Muscle layer of duodenum (tissue), 2 donors: ENCODE data around the gene TTLL13.

ENCODE experiments used
- H3K27ac ChIP-seq: one replicate; pipeline ENCODE4 v1.7.0; 2013; ENCODE audit warnings: mild to moderate bottlenecking, low read length
- H3K27me3 ChIP-seq: one replicate; pipeline ENCODE4 v1.7.0; 2013; ENCODE audit warnings: low read depth, mild to moderate bottlenecking, control low read depth, low read length
- H3K36me3 ChIP-seq, 2 donors: one replicate each; pipeline ENCODE4 v1.7.0; 2013; ENCODE audit warnings: low read length in 2 of 2, control low read depth in 1 of 2, mild to moderate bottlenecking in 1 of 2; ENCODE audit not compliant: insufficient read depth in 2 of 2, control insufficient read depth in 1 of 2
- H3K4me1 ChIP-seq, 2 donors: one replicate each; pipeline ENCODE4 v1.7.0; 2013; ENCODE audit warnings: low read length in 2 of 2, mild to moderate bottlenecking in 2 of 2, control low read depth in 1 of 2, moderate library complexity in 1 of 2; ENCODE audit not compliant: insufficient read depth in 2 of 2, control insufficient read depth in 1 of 2
- H3K4me3 ChIP-seq, 2 donors: one replicate each; pipeline ENCODE4 v1.7.0; 2013; ENCODE audit warnings: low read length in 2 of 2, low read depth in 1 of 2, mild to moderate bottlenecking in 1 of 2
- H3K9me3 ChIP-seq, 2 donors: one replicate each; pipeline ENCODE4 v1.7.0; 2013; ENCODE audit warnings: low read length in 2 of 2, control low read depth in 1 of 2, mild to moderate bottlenecking in 1 of 2; ENCODE audit not compliant: control insufficient read depth in 1 of 2
- donor health status: healthy.

The TTLL13 gene, protein sequence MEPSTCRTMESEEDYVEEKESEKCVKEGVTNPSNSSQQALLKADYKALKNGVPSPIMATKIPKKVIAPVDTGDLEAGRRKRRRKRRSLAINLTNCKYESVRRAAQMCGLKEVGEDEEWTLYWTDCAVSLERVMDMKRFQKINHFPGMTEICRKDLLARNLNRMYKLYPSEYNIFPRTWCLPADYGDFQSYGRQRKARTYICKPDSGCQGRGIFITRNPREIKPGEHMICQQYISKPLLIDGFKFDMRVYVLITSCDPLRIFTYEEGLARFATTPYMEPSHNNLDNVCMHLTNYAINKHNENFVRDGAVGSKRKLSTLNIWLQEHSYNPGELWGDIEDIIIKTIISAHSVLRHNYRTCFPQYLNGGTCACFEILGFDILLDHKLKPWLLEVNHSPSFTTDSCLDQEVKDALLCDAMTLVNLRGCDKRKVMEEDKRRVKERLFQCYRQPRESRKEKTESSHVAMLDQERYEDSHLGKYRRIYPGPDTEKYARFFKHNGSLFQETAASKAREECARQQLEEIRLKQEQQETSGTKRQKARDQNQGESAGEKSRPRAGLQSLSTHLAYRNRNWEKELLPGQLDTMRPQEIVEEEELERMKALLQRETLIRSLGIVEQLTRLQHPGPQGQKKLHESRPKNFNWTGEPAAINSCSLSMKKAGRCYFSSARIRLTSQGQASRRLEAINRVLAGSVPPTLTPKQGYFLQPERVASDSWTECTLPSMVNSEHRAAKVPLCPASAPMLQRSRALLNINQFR

GRCh38 chr15:90249203-90249863 lies at the start of gene TTLL13:
TSS of gene TTLL13 (plus strand) at chr15:90249556. CDS start at chr15:90250631, 1,075 bp downstream.
- Histone ChIP-seq H3K27me3 (no peaks in the 10 kb centered on the region), H3K27ac (no peak within 1 kb of the TSS), H3K36me3 (no peaks in the 10 kb centered on the region), H3K4me3 (peak within 1 kb of the TSS; percentile 52 to 81), H3K9me3 (no peaks in the 10 kb centered on the region), H3K4me1 (no peaks in the 10 kb centered on the region)

DNA sequence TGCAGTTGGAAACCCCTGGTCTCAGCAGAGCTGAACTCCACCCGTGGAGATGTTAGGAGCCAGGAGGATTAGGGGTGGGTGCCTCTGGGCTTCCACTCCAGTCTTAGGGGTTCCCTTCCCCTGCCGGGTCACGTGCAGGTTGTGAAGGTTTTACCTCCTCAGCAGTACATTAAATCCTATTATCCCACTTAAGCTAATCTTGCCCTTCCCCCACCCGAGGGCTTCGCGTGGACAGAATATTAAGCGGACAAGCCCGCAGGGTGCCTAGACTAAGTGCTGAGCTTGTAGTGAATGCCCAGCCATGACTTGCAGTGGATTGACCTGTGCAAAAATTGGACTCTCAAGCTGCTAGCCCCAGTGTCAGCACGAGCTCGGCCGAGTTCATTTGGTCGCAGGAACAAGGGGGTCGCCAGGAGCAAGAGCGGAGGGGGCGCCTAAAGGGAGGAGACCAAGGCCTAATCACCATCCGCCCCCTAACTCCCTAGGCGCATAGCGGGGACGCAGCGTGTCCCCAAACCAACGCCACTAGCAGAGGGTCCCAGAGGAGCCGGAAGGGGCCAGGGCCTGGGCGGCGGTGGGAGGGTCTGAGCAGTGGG lies 48.7 kb upstream of the TTLL13 start:
- no peaks in the 10 kb centered on the region for H3K27me3 ChIP-seq
- H3K9me3 ChIP-seq = no peaks in the 10 kb centered on the region
- peaks cover 0 to 7% of the 10 kb centered on the region in 2 donors for H3K36me3 ChIP-seq
- H3K27ac ChIP-seq = peak overlapping the region; percentile 16
- H3K4me1 ChIP-seq = peaks cover 13 to 38% of the 10 kb centered on the region in 2 donors
- peak overlapping the region; percentile 74 to 94 for H3K4me3 ChIP-seq

DNA sequence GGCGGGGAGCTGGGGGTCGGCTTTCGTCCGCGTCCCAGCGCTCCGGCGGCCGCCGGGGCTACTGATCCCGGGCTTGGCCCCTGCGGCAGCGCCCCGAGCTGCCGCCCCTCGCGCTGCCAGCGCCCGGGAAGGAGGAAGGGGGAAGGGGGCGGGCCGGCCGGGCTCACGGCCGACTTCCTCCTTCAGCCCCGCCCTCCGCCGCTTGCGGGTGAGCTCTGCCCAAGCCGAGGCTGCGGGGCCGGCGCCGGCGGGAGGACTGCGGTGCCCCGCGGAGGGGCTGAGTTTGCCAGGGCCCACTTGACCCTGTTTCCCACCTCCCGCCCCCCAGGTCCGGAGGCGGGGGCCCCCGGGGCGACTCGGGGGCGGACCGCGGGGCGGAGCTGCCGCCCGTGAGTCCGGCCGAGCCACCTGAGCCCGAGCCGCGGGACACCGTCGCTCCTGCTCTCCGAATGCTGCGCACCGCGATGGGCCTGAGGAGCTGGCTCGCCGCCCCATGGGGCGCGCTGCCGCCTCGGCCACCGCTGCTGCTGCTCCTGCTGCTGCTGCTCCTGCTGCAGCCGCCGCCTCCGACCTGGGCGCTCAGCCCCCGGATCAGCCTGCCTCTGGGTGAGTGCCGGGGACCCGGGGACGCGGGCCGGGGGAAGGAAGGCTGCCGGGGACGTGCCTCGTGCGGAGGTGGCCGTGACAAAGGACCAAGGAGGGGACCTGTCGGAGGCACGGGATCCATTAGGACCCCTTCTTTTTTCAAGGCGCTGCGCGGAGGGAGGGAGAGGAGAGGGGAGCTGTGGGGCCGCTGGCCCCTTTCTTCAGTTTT lies 48.0 kb upstream of the TTLL13 start, which contains the start of gene SEMA4B:
Gene SEMA4B (plus strand): TSS at position 201 of the 814 bp plus-strand sequence. CDS start 249 bp downstream, at position 450.
- peaks cover 13 to 45% of the 10 kb centered on the region in 2 donors for H3K4me1 ChIP-seq
- peak within 1 kb of the TSS; percentile 16 for H3K27ac ChIP-seq

GRCh38 chr15:90201944-90202375 lies 47.4 kb upstream of the TTLL13 start:
- H3K4me1 ChIP-seq = peaks cover 13 to 48% of the 10 kb centered on the region in 2 donors
- peaks cover 0 to 18% of the 10 kb centered on the region in 2 donors for H3K36me3 ChIP-seq
- peak overlapping the region; percentile 74 to 94 for H3K4me3 ChIP-seq
- peak overlapping the region; percentile 8 for H3K27ac ChIP-seq
- H3K9me3 ChIP-seq = no peaks in the 10 kb centered on the region
- H3K27me3 ChIP-seq = no peaks in the 10 kb centered on the region

More for the DNA sequence above, 48.0 kb upstream of the TTLL13 start, which contains the start of gene SEMA4B:
- Histone ChIP-seq H3K4me3 (peak within 1 kb of the TSS; percentile 74 to 94), H3K9me3 (no peaks in the 10 kb centered on the region), H3K36me3 (peaks cover 0 to 14% of the 10 kb centered on the region in 2 donors), H3K27me3 (no peaks in the 10 kb centered on the region)

GRCh38 chr15:90202929-90203328 lies 46.4 kb upstream of the TTLL13 start:
- no peaks in the 10 kb centered on the region for H3K27me3 ChIP-seq
- H3K27ac ChIP-seq = peak overlapping the region; percentile 43
- peaks cover 0 to 24% of the 10 kb centered on the region in 2 donors for H3K36me3 ChIP-seq
- H3K9me3 ChIP-seq = no peaks in the 10 kb centered on the region
- peak overlapping the region; percentile 74 to 94 for H3K4me3 ChIP-seq
- H3K4me1 ChIP-seq = peaks cover 13 to 48% of the 10 kb centered on the region in 2 donors

DNA sequence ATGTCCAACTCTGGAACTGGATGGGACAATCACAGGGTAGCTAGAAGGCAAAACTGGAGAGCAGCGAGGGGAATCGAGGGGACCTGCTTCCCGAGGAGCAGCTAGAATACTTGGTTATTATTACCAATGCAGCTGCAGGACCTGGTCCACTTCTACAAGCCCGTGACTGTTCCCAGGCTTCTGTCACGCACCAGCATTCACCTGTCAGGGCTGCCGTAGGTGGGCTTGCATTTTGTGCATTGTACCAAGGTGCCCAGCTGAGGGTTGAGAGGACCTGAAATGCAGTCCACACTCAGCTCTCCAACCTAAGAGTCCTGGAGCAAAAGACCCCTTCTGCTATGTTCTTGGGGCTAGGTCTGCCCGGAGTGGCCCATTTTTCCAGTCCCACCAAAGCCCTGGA lies 45.9 kb upstream of the TTLL13 start:
- H3K4me3 ChIP-seq = peak overlapping the region; percentile 74 to 94
- H3K36me3 ChIP-seq = peaks cover 0 to 24% of the 10 kb centered on the region in 2 donors
- no peaks in the 10 kb centered on the region for H3K27me3 ChIP-seq
- H3K9me3 ChIP-seq = no peaks in the 10 kb centered on the region
- peaks cover 13 to 48% of the 10 kb centered on the region in 2 donors for H3K4me1 ChIP-seq
- no peak overlapping the region for H3K27ac ChIP-seq

DNA sequence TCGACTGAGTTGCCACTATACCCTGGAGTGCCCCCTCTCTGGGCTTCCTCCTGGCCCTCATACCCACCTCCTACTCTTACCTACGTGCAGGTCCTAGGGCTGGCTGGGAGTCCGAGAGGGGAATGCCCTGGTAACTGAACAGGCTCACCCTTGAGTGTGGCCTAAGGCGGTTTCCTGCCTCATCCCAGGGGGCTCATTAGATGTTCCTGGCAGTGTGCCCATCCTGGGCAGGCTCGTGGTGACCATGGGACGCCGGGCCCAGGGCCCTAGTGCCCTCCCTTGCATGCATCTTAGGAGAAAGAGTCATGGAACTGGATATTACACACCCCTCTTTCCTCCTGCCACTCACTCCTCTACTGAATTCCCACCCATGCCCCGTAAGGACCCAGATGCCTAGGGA lies 45.4 kb upstream of the TTLL13 start:
- H3K4me3 ChIP-seq = peak overlapping the region in 1 of 2 donors; percentile 94
- H3K4me1 ChIP-seq = peaks cover 13 to 48% of the 10 kb centered on the region in 2 donors
- no peaks in the 10 kb centered on the region for H3K9me3 ChIP-seq
- no peaks in the 10 kb centered on the region for H3K27me3 ChIP-seq
- peaks cover 0 to 24% of the 10 kb centered on the region in 2 donors for H3K36me3 ChIP-seq
- H3K27ac ChIP-seq = no peak overlapping the region

- no peaks in the 10 kb centered on the region for H3K27me3 ChIP-seq
- H3K4me1 ChIP-seq = peaks cover 13 to 51% of the 10 kb centered on the region in 2 donors
- H3K36me3 ChIP-seq = peaks cover 0 to 24% of the 10 kb centered on the region in 2 donors
- no peak overlapping the region for H3K4me3 ChIP-seq
- H3K27ac ChIP-seq = no peak overlapping the region
- H3K9me3 ChIP-seq = no peaks in the 10 kb centered on the region
These were observed 44.1 kb upstream of the TTLL13 start for GRCh38 chr15:90205050-90205848.

- H3K27ac ChIP-seq = no peak overlapping the region
- no peaks in the 10 kb centered on the region for H3K27me3 ChIP-seq
- peaks cover 0 to 24% of the 10 kb centered on the region in 2 donors for H3K36me3 ChIP-seq
- H3K4me3 ChIP-seq = no peak overlapping the region
- H3K4me1 ChIP-seq = peaks cover 14 to 52% of the 10 kb centered on the region in 2 donors
- no peaks in the 10 kb centered on the region for H3K9me3 ChIP-seq
These were observed 43.5 kb upstream of the TTLL13 start for GRCh38 chr15:90205886-90206285.
